PC-3 (cell line): ENCODE measurements around the gene PCNX3. TPM values are rescaled to one million over a fixed set of nuclear protein-coding genes. Genes with fewer than 3 reads are reported as not detected.
A peak's percentile ranks its signal among the peaks of the same experiment; 100 is the strongest.

Source experiments
- ATAC-seq: fragments of 200-7000 bp; cut with Tn5 transposase; 2 replicates; pipeline ENCODE4 v1.9.1; 2020; ENCODE audit warnings: mild to moderate bottlenecking, moderate library complexity
- BruUV-seq: library from RNA; stranded (reverse); fragments of 400-500 nt; replicated peaks from 2 replicates; lab custom pipeline; 2021; lab: Mats Ljungman, UMichigan
- CTCF ChIA-PET: fragments of 300-600 bp; sonication (Branson Sonifier 250); formaldehyde crosslinking; loops from one replicate; lab custom pipeline; 2022; ENCODE audit warnings: antibody characterized with exemption; lab: Charles Lee
- POLR2A ChIA-PET: fragments of 300-600 bp; sonication (Branson Sonifier 250); formaldehyde crosslinking; loops from one replicate; lab custom pipeline; 2022; ENCODE audit warnings: antibody characterized with exemption; ENCODE audit not compliant: unreplicated experiment; lab: Charles Lee
- DNase-seq: peaks from one replicate; pipeline ENCODE4 v3.0.0-alpha.2; 2015
- H2AFZ ChIP-seq: fragments of 300-600 bp; sonication (generic); 2 replicates; pipeline ENCODE4 v1.6.0; 2016; ENCODE audit warnings: antibody characterized with exemption, low read length
- H3F3A ChIP-seq: fragments of 300-600 bp; sonication (generic); one replicate; pipeline ENCODE4 v1.6.0; 2017; ENCODE audit warnings: antibody characterized with exemption, low read length, control low read depth, mild to moderate bottlenecking; ENCODE audit not compliant: unreplicated experiment
- H3K27ac ChIP-seq: fragments of 300-600 bp; sonication (generic); 2 replicates; pipeline ENCODE4 v1.5.1; 2016; ENCODE audit warnings: mild to moderate bottlenecking, low read length
- H3K27me3 ChIP-seq: fragments of 300-600 bp; sonication (generic); 2 replicates; pipeline ENCODE4 v1.6.1; 2016; ENCODE audit warnings: low read length, mixed read lengths
- H3K36me3 ChIP-seq: fragments of 300-600 bp; sonication (generic); 2 replicates; pipeline ENCODE4 v1.6.1; 2016; ENCODE audit warnings: low read depth, mixed run types, low read length, mixed read lengths
- H3K4me1 ChIP-seq: fragments of 300-600 bp; sonication (generic); 2 replicates; pipeline ENCODE4 v1.5.1; 2016; ENCODE audit warnings: low read length; ENCODE audit not compliant: insufficient read depth
- H3K4me2 ChIP-seq: fragments of 300-600 bp; sonication (generic); 2 replicates; pipeline ENCODE4 v1.6.0; 2016; ENCODE audit warnings: low read length
- H3K4me3 ChIP-seq: fragments of 300-600 bp; sonication (generic); 2 replicates; pipeline ENCODE4 v1.5.1; 2016; ENCODE audit warnings: mild to moderate bottlenecking, low read length, mixed read lengths
- H3K79me2 ChIP-seq: fragments of 300-600 bp; sonication (generic); 2 replicates; pipeline ENCODE4 v1.6.1; 2017; ENCODE audit warnings: low read length, mixed read lengths
- H3K9ac ChIP-seq: fragments of 300-600 bp; sonication (generic); 2 replicates; pipeline ENCODE4 v1.6.0; 2016; ENCODE audit warnings: mild to moderate bottlenecking, low read length
- H3K9me2 ChIP-seq: fragments of 300-600 bp; sonication (generic); replicated peaks from 2 replicates; pipeline ENCODE4 v1.6.1; 2016; ENCODE audit warnings: mixed run types, low read length, mixed read lengths
- H3K9me3 ChIP-seq: fragments of 300-600 bp; sonication (generic); 2 replicates; pipeline ENCODE4 v1.6.1; 2016; ENCODE audit warnings: low read length, mixed read lengths
- H4K20me1 ChIP-seq: fragments of 300-600 bp; sonication (generic); 2 replicates; pipeline ENCODE4 v1.6.1; 2016; ENCODE audit warnings: low read length, mixed read lengths
- EZH2 ChIP-seq: fragments of 300-600 bp; sonication (generic); IDR thresholded peaks from one replicate; pipeline ENCODE4 v1.6.1; 2017; ENCODE audit warnings: antibody characterized with exemption, mild to moderate bottlenecking, low read length; ENCODE audit not compliant: unreplicated experiment
- EZH2phosphoT487 ChIP-seq: fragments of 300-600 bp; sonication (generic); IDR thresholded peaks from 2 replicates; pipeline ENCODE4 v1.6.1; 2018; ENCODE audit warnings: mild to moderate bottlenecking, antibody characterized with exemption, low read length, borderline replicate concordance
- intact Hi-C: fragments of 100-400 bp; cut with micrococcal nuclease; formaldehyde crosslinking; loops from 2 replicates; pipeline ENCODE4 v1.9.0; 2023
- total RNA-seq: library from RNA; depleted of rRNA; stranded (reverse); fragments of >200 nt; gene quantifications from 2 replicates; pipeline ENCODE4 v1.2.3, GENCODE V29; 2014
- TF ChIP-seq, protein P1 (sequence below): fragments of 300-600 bp; sonication (generic); conservative IDR thresholded peaks from 2 replicates; pipeline ENCODE4 v1.5.1; 2017; ENCODE audit warnings: antibody characterized with exemption, low read depth, mild to moderate bottlenecking, low read length

The PCNX3 gene
- total RNA-seq, 1 experiment from 2014 or later, result 53.6 TPM

- Histone ChIP-seq H3K36me3 (peaks cover 9% of the 10 kb centered on the region; the same call in 1 of the 2 replicates), H4K20me1 (peaks cover 8% of the 10 kb centered on the region), H3K79me2 (peaks cover 66% of the 10 kb centered on the region), H3K9ac (0 out of 2 replicates have a peak overlapping the region, but pooled peaks have one; percentile 94), H2AFZ (no peak overlapping the region), H3F3A (no peaks in the 10 kb centered on the region), H3K9me3 (no peaks in the 10 kb centered on the region), H3K9me2 (no peaks in the 10 kb centered on the region), H3K4me3 (peak overlapping the region; percentile 90), H3K27ac (no peak overlapping the region), H3K4me1 (peaks cover 30% of the 10 kb centered on the region), H3K4me2 (peak overlapping the region; percentile 92), H3K27me3 (no peaks in the 10 kb centered on the region)
- intact Hi-C loops, result loop anchor here (10.0 kb wide), 1 partner anchor 67 kb away; no protein-coding TSS in a partner anchor
- ChIA-PET CTCF (no interaction called here), POLR2A (no interaction called here)
- no peak for TF ChIP-seq EZH2phosphoT487
- TF ChIP-seq EZH2, result no peak
- TF ChIP-seq, protein P1, sequence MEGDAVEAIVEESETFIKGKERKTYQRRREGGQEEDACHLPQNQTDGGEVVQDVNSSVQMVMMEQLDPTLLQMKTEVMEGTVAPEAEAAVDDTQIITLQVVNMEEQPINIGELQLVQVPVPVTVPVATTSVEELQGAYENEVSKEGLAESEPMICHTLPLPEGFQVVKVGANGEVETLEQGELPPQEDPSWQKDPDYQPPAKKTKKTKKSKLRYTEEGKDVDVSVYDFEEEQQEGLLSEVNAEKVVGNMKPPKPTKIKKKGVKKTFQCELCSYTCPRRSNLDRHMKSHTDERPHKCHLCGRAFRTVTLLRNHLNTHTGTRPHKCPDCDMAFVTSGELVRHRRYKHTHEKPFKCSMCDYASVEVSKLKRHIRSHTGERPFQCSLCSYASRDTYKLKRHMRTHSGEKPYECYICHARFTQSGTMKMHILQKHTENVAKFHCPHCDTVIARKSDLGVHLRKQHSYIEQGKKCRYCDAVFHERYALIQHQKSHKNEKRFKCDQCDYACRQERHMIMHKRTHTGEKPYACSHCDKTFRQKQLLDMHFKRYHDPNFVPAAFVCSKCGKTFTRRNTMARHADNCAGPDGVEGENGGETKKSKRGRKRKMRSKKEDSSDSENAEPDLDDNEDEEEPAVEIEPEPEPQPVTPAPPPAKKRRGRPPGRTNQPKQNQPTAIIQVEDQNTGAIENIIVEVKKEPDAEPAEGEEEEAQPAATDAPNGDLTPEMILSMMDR, result no peak
- no peak for DNase-seq
- no peak for ATAC-seq
- BruUV-seq, result no TSS peak
Observed at GRCh38 chr11:65611758-65612603, 3.6 kb upstream of the PCNX3 start.

DNA sequence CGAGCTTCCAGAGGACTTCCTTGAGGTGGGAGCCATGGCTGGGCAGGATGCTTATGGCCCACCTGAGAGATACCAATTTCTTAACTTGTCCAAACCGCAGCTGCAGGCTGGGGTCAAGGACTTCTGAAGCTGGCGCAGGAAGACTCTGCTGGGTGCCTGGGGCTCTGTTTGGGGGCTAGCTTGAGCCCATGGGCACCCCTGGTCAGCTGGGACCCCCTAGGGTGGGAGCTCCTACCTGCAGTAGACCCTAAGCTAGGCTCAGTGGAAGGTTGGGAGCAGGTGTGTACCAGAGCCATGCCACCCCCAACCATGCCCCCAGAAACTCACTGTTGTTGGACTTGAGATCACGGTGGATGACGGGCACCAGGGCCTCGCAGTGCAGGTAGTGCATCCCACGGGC is 2.9 kb upstream of the PCNX3 start:
- Histone ChIP-seq H2AFZ (no peak overlapping the region), H3K27me3 (no peaks in the 10 kb centered on the region), H4K20me1 (peaks cover 15% of the 10 kb centered on the region), H3K27ac (no peak overlapping the region), H3K9ac (peak overlapping the region; percentile 94; the same call in 1 of the 2 replicates), H3K36me3 (peaks cover 12% of the 10 kb centered on the region; the same call in 1 of the 2 replicates), H3K79me2 (peaks cover 73% of the 10 kb centered on the region), H3K4me3 (peak overlapping the region; percentile 90), H3K9me2 (no peaks in the 10 kb centered on the region), H3F3A (no peaks in the 10 kb centered on the region), H3K4me1 (peaks cover 35% of the 10 kb centered on the region), H3K4me2 (peak overlapping the region; percentile 92), H3K9me3 (no peaks in the 10 kb centered on the region)
- DNase-seq (no peak), ATAC-seq (no peak)
- TF ChIP-seq EZH2phosphoT487 (no peak), EZH2 (no peak)
- TF ChIP-seq, protein P1, result no peak
- intact Hi-C loops, result loop anchor here (10.0 kb wide), 1 partner anchor 68 kb away; no protein-coding TSS in a partner anchor
- ChIA-PET POLR2A (interaction anchor here (0.6 kb wide), 1 partner anchor 35 kb away, joined by 3 read pairs; no protein-coding TSS in a partner anchor), CTCF (no interaction called here)
- BruUV-seq, result no TSS peak
